GM23338 (cell line): ENCODE data around the gene PDZD7.

Experiments
- CREB1 ChIP-seq: fragments of 250-450 bp; sonication (Bioruptor Pico); IDR thresholded peaks from 2 replicates; pipeline ENCODE4 v1.5.0; 2020; ENCODE audit warnings: low read depth, mild to moderate bottlenecking, moderate library complexity
- EZH2 ChIP-seq: fragments of 200-600 bp; sonication (generic); IDR thresholded peaks from one replicate; pipeline ENCODE4 v1.8.0; 2017; ENCODE audit warnings: antibody characterized with exemption, mild to moderate bottlenecking, low read depth; ENCODE audit not compliant: unreplicated experiment
- EZH2phosphoT487 ChIP-seq: fragments of 200-600 bp; sonication (generic); IDR thresholded peaks from one replicate; pipeline ENCODE4 v1.8.1; 2018; ENCODE audit warnings: antibody characterized with exemption; ENCODE audit not compliant: unreplicated experiment
- JUNB ChIP-seq: IDR thresholded peaks from one replicate; pipeline ENCODE4 v1.6.1; 2016; ENCODE audit warnings: antibody characterized with exemption; ENCODE audit not compliant: unreplicated experiment
- NANOG ChIP-seq: IDR thresholded peaks from 2 replicates; pipeline ENCODE4 v1.6.1; 2016; ENCODE audit warnings: antibody characterized with exemption, borderline replicate concordance
- POLR2AphosphoS5 ChIP-seq: IDR thresholded peaks from 2 replicates; pipeline ENCODE4 v1.6.1; 2016; ENCODE audit warnings: antibody characterized with exemption, low read depth
- STAT1 ChIP-seq: IDR thresholded peaks from one replicate; pipeline ENCODE4 v1.6.1; 2016; ENCODE audit warnings: antibody characterized with exemption; ENCODE audit not compliant: unreplicated experiment
- ZNF114 ChIP-seq: fragments of 250-450 bp; sonication (Bioruptor Pico); IDR thresholded peaks from 2 replicates; pipeline ENCODE4 v1.5.0; 2020; ENCODE audit warnings: mild to moderate bottlenecking, moderate library complexity
- ZNF331 ChIP-seq: fragments of 250-450 bp; sonication (Bioruptor Pico); IDR thresholded peaks from 2 replicates; pipeline ENCODE4 v1.5.0; 2020; ENCODE audit warnings: low read depth, mild to moderate bottlenecking, moderate library complexity
- TF ChIP-seq, protein P1 (sequence below), 2 experiments: fragments of 200-600 bp in 1 of 2; sonication (generic) in 1 of 2; conservative IDR thresholded peaks; 2 replicates each; pipeline versions ENCODE4 v1.5.1 to v1.6.1; 2016 to 2017; ENCODE audit warnings: antibody characterized with exemption in 2 of 2, low read depth in 2 of 2, mild to moderate bottlenecking in 2 of 2, moderate library complexity in 1 of 2
- TF ChIP-seq, protein P2 (sequence below): IDR thresholded peaks from one replicate; pipeline ENCODE4 v1.6.1; 2018; ENCODE audit warnings: antibody characterized with exemption; ENCODE audit not compliant: unreplicated experiment
- TF ChIP-seq, protein P3 (sequence below): IDR thresholded peaks from 2 replicates; pipeline ENCODE4 v1.6.1; 2016; ENCODE audit warnings: antibody characterized with exemption
- TF ChIP-seq, protein P4 (sequence below): fragments of 250-450 bp; sonication (Bioruptor Pico); IDR thresholded peaks from 2 replicates; pipeline ENCODE4 v1.5.0; 2020; ENCODE audit warnings: mild to moderate bottlenecking, moderate library complexity

DNA sequence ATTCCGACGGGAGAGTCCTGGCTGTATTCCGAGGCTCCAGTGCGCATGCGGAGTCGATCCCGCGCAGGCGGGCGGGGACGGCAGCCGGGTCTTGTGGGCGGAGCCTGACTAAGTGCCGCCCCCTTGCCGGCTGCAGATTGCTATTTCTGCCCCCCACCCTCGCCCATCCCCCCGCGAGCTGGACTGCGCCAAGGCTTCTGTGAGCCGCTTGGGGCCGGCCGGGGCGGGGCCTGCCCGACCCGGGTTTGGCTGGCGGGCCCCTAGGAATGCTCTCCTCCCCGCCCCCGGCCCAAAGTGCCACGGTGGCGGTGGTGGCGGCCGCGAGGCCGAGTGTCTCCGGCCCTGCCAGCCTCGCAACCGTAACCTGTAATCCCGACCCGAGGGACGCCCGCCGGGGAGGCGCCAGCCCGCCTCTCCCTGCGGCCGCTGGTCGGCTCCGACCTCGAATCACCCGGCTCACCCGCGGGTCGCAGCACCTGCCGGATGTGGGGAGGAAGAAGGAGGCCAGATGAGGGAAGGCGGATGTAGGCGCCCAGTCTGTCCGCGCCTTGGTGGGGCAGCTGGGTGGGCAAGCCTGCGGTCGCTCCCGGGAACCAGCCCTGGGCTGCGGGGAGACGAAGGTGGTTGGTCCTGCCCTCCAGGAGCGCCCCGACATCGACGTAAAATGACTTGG is 30.2 kb upstream of the PDZD7 start:
- TF ChIP-seq, protein P1, sequence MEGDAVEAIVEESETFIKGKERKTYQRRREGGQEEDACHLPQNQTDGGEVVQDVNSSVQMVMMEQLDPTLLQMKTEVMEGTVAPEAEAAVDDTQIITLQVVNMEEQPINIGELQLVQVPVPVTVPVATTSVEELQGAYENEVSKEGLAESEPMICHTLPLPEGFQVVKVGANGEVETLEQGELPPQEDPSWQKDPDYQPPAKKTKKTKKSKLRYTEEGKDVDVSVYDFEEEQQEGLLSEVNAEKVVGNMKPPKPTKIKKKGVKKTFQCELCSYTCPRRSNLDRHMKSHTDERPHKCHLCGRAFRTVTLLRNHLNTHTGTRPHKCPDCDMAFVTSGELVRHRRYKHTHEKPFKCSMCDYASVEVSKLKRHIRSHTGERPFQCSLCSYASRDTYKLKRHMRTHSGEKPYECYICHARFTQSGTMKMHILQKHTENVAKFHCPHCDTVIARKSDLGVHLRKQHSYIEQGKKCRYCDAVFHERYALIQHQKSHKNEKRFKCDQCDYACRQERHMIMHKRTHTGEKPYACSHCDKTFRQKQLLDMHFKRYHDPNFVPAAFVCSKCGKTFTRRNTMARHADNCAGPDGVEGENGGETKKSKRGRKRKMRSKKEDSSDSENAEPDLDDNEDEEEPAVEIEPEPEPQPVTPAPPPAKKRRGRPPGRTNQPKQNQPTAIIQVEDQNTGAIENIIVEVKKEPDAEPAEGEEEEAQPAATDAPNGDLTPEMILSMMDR (conservative IDR thresholded peaks at IDR 0.05; ENCODE audit: low read depth in 2 of 2) = no peak
- TF ChIP-seq CREB1 (CRISPR knock-in tag) (no peak), EZH2phosphoT487 (no peak), EZH2 (no peak), POLR2AphosphoS5 (peak; percentile 42), ZNF114 (CRISPR knock-in tag) (no peak), ZNF331 (CRISPR knock-in tag) (no peak), JUNB (no peak), STAT1 (no peak), NANOG (no peak)
- TF ChIP-seq, protein P2, sequence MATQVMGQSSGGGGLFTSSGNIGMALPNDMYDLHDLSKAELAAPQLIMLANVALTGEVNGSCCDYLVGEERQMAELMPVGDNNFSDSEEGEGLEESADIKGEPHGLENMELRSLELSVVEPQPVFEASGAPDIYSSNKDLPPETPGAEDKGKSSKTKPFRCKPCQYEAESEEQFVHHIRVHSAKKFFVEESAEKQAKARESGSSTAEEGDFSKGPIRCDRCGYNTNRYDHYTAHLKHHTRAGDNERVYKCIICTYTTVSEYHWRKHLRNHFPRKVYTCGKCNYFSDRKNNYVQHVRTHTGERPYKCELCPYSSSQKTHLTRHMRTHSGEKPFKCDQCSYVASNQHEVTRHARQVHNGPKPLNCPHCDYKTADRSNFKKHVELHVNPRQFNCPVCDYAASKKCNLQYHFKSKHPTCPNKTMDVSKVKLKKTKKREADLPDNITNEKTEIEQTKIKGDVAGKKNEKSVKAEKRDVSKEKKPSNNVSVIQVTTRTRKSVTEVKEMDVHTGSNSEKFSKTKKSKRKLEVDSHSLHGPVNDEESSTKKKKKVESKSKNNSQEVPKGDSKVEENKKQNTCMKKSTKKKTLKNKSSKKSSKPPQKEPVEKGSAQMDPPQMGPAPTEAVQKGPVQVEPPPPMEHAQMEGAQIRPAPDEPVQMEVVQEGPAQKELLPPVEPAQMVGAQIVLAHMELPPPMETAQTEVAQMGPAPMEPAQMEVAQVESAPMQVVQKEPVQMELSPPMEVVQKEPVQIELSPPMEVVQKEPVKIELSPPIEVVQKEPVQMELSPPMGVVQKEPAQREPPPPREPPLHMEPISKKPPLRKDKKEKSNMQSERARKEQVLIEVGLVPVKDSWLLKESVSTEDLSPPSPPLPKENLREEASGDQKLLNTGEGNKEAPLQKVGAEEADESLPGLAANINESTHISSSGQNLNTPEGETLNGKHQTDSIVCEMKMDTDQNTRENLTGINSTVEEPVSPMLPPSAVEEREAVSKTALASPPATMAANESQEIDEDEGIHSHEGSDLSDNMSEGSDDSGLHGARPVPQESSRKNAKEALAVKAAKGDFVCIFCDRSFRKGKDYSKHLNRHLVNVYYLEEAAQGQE = no peak
- TF ChIP-seq, protein P3, sequence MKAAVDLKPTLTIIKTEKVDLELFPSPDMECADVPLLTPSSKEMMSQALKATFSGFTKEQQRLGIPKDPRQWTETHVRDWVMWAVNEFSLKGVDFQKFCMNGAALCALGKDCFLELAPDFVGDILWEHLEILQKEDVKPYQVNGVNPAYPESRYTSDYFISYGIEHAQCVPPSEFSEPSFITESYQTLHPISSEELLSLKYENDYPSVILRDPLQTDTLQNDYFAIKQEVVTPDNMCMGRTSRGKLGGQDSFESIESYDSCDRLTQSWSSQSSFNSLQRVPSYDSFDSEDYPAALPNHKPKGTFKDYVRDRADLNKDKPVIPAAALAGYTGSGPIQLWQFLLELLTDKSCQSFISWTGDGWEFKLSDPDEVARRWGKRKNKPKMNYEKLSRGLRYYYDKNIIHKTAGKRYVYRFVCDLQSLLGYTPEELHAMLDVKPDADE = no peak
- TF ChIP-seq, protein P4, sequence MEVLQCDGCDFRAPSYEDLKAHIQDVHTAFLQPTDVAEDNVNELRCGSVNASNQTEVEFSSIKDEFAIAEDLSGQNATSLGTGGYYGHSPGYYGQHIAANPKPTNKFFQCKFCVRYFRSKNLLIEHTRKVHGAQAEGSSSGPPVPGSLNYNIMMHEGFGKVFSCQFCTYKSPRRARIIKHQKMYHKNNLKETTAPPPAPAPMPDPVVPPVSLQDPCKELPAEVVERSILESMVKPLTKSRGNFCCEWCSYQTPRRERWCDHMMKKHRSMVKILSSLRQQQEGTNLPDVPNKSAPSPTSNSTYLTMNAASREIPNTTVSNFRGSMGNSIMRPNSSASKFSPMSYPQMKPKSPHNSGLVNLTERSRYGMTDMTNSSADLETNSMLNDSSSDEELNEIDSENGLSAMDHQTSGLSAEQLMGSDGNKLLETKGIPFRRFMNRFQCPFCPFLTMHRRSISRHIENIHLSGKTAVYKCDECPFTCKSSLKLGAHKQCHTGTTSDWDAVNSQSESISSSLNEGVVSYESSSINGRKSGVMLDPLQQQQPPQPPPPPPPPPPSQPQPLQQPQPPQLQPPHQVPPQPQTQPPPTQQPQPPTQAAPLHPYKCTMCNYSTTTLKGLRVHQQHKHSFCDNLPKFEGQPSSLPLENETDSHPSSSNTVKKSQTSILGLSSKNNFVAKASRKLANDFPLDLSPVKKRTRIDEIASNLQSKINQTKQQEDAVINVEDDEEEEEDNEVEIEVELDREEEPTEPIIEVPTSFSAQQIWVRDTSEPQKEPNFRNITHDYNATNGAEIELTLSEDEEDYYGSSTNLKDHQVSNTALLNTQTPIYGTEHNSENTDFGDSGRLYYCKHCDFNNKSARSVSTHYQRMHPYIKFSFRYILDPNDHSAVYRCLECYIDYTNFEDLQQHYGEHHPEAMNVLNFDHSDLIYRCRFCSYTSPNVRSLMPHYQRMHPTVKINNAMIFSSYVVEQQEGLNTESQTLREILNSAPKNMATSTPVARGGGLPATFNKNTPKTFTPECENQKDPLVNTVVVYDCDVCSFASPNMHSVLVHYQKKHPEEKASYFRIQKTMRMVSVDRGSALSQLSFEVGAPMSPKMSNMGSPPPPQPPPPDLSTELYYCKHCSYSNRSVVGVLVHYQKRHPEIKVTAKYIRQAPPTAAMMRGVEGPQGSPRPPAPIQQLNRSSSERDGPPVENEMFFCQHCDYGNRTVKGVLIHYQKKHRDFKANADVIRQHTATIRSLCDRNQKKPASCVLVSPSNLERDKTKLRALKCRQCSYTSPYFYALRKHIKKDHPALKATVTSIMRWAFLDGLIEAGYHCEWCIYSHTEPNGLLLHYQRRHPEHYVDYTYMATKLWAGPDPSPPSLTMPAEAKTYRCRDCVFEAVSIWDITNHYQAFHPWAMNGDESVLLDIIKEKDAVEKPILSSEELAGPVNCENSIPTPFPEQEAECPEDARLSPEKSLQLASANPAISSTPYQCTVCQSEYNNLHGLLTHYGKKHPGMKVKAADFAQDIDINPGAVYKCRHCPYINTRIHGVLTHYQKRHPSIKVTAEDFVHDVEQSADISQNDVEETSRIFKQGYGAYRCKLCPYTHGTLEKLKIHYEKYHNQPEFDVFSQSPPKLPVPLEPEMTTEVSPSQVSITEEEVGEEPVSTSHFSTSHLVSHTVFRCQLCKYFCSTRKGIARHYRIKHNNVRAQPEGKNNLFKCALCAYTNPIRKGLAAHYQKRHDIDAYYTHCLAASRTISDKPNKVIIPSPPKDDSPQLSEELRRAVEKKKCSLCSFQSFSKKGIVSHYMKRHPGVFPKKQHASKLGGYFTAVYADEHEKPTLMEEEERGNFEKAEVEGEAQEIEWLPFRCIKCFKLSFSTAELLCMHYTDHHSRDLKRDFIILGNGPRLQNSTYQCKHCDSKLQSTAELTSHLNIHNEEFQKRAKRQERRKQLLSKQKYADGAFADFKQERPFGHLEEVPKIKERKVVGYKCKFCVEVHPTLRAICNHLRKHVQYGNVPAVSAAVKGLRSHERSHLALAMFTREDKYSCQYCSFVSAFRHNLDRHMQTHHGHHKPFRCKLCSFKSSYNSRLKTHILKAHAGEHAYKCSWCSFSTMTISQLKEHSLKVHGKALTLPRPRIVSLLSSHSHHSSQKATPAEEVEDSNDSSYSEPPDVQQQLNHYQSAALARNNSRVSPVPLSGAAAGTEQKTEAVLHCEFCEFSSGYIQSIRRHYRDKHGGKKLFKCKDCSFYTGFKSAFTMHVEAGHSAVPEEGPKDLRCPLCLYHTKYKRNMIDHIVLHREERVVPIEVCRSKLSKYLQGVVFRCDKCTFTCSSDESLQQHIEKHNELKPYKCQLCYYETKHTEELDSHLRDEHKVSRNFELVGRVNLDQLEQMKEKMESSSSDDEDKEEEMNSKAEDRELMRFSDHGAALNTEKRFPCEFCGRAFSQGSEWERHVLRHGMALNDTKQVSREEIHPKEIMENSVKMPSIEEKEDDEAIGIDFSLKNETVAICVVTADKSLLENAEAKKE (CRISPR knock-in tag) = no peak
